ENCODE measurements around the gene MGAT4C.
"Not testable (repeated sequence)": the region's sequence is repeated elsewhere in the genome, so short reads cannot be mapped to it uniquely, and the experiment has no call there.

Gene MGAT4C

GRCh38 chr12:86122846-86123468 lies 133.2 kb downstream of the MGAT4C start:
- DNase-seq, result no peak

DNA sequence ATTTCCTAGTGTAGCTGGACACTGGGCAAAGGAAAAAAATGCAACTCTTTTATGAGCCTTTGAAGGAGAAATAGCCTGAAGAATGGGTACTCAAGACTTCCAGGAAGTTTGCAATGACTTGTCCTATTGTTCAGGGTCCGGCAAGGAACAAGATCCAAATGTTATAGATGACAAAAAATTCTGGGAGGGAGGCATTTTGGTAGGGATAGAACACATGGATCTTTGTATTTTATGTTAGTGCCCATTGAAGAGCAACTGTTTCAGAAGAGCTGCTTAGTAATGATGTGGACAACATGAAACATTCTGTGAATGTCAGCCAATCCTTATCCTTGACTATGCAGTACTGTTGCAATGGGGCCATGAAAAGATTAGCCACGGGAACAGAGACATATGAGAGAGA lies 138.0 kb downstream of the MGAT4C start:
- no peak for DNase-seq

DNA sequence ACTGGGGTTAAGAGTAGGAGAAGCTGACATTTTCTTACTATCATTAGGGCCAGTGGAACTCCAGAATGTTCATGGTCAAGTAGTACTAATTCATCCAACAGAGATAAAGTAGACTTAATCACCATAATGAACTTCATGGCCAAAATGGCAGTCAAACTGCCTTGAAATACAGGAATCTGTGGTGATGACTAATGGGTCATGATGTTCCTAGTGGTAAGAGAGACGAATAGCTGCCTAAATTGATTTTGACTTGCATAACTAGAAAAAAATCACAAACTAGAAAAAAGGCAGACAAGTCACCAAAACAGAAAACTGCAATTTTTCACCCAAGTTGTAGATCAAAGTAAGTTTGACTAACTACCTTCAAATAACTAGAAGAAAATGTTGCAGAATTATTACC lies 138.5 kb downstream of the MGAT4C start:
- no peak for DNase-seq

GRCh38 chr12:86104087-86104486 lies 152.1 kb downstream of the MGAT4C start:
- no peak for DNase-seq

DNA sequence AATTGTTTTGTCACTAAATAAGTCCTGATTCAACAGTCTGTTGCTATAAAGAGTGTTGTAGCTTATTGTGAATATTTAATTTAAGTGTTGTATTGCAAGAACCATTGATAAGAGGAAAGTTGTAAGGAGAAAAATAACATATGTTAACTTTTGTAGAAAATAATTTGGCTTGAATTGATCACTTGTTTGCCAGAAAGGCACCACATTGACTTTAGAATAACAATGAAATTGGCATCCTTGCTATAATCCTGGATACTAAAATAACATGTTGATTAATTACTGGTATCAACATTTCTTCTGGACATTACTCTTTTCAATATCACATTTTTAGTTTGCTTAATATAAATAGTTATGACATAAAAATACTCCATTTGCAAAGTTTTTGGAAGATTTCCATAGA lies 159.0 kb downstream of the MGAT4C start:
- DNase-seq, result no peak

DNA sequence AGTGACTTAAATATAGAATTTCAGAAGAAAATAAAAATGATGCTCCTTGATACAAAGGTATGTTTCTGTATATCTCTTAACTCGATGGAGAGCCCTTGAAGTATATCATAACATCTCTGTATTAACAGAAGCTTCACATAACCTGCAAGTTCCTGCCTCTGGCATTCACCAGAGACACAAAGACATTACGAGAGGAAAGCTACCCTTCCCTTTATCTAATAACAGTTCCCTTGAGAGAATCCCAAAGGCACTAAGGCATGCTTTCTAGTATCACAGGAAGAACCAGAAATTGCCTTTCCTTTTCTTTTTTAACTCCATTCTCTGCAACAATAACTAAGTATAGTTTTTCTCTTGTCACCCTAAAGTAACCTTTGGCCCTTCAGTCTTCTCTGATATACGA lies 164.5 kb downstream of the MGAT4C start:
- DNase-seq, result no peak

DNA sequence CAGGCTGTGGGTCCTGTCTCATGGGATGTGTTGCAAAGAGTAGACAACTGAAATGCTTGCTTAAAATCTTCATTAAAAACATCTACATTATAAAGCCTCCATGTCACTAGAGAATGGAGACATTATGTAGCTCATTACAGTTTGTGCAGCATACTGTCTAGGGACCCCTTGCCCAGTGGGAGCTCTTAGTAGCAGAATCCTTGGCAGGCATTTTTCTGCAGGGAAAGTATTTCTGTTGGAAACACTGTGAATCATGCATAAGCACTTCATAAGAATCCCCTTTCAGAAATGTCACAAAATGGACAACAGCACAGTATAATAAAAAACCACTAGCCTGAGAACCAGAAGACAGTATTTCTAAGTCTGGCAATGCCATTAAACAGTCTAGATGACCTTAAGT lies 174.3 kb downstream of the MGAT4C start:
- no peak for DNase-seq

DNA sequence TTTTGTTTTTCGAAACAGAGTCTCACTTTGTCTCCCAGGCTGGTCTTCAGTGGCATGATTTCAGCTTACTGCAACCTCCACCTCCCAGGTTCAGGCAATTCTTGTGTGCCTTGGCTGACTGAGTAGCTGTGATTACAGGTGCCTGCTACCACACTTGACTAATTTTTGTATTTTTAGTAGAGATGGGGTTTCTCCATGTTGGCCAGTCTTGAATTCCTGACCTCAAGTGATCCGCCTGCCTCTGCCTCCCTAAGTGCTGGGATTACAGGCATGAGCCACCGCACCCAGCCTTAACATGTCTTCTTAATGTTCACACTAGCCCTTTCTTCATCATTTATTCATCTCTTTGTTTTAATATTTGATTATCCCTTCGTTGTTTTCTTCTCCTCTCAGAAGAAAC lies 197.1 kb downstream of the MGAT4C start:
- DNase-seq, result not testable (repeated sequence)

DNA sequence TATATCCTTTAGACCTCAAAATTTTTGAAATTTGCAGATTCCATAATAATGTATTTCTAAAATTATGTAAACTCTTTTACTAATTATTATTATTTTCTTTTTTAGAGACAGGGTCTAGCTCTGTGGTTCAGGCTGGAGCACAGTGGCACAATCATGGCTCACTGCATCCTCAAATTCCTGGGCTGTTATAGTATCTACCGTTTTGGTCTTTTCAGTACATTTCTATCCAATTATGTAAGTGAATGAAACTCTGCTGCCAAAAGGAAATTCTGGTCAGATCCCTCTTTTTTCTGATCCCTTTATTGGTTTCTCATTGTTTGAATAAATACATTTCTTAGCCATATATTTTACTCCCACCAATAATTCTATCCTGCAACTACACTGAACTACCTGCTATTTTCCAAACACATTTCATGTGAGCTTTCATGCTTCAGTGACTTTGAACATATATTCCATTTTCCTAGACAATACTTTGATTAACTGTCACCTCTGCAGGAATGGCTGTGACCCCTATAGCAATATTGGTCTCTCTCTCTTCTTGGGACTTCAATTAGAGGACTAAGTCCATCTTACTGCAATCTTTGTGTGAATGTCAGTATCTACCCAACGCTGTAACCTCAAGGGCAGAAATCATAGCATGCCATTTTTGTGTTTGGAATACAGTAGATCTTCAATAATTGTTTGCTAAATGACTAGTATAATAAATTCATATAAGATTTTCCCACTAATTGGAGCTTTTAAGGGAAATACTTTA lies 198.9 kb downstream of the MGAT4C start:
- DNase-seq, result no peak

GRCh38 chr12:86052921-86053320 lies 203.3 kb downstream of the MGAT4C start:
- no peak for DNase-seq

DNA sequence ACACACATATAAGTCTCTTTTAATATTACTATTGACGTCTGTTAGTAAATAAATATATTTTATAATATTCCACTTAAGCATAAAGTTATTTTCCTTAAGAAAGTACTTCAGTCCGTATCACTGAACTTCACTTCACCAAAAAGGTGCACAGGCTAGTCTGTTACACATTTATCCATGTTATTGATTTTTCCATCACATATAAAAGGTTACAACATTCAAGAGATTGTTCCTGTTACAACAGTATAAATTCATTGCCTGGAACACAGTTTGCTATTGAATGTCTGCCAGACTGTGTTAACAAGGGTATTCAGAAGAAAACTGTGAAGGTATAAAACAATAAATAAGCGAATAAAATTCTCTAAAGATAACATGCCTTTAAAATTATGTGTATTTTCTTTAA lies 206.2 kb downstream of the MGAT4C start:
- DNase-seq, result no peak

DNA sequence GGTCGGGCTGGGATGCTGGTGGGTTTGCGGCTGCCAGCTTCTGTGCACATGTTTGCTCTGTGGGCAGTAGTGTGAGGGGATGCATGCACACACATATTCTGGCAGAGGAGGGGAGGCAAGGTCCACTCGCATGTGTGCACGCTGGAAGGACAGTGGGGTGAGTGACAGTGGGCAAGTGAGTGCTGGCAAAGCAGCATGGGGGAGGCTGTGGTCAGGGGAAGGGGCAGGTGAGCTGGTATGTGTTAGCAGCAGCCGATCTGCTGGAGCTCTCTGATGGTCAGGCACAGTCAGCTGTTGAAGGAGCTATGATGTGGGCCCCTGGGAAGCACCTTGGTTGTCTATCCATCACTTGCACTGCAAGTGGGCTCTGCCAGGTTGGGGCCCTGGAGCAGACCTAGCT lies 211.8 kb downstream of the MGAT4C start:
- DNase-seq, result no peak

- DNase-seq, result no peak
Observed at GRCh38 chr12:86042062-86042461, 214.1 kb downstream of the MGAT4C start.

- DNase-seq, result no peak
Observed at GRCh38 chr12:86018361-86018760, 237.8 kb downstream of the MGAT4C start.

- no peak for DNase-seq
Observed at GRCh38 chr12:86015026-86015425, 241.2 kb downstream of the MGAT4C start.

- DNase-seq, result no peak
Observed at GRCh38 chr12:86006727-86007126, 249.5 kb downstream of the MGAT4C start.

DNA sequence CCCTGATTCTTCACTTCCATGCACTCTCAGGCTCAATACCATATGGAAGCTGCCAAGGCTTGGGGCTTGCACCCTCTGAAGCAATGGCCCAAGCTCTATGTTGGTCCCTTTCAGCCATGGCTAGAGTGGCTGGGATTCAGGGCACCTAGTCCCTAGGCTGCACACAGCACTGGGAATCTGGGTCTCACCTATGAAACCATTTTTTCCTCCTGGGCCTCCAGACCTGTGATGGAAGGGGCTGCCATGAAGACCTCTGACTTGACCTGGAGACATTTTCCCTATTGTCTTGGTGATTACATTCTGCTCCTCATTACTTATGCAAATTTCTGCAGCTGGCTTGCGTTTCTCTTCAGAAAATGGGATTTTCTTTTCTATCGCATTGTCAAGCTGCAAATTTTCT lies 258.1 kb downstream of the MGAT4C start:
- no peak for DNase-seq

- DNase-seq, result no peak
Observed at GRCh38 chr12:85996280-85996679, 259.9 kb downstream of the MGAT4C start.

DNA sequence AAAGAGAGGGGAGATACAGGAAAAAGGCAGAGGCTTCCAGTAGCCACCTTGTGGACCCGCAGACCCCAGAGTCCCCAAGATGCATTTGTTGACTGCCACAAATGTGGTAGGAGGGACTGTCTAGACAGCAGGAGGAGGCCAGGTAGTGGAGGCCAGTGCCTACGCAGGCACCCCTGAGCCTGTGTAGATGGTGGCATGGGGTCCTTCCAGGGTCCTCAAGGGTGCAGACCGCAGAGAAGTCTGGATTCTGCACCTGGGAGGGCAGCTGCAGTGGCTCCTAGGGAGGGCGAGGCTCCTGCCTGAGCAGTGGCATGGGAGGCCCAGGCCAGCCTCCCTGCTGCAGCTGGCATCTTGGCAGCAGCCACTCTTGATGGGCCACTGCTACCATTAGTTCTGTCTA lies 262.4 kb downstream of the MGAT4C start:
- DNase-seq, result no peak

- no peak for DNase-seq
Observed at GRCh38 chr12:85985996-85986395, 270.2 kb downstream of the MGAT4C start.

GRCh38 chr12:85983601-85984000 lies 272.6 kb downstream of the MGAT4C start:
- DNase-seq, result no peak

- no peak for DNase-seq
Observed at GRCh38 chr12:85979641-85980040, 276.6 kb downstream of the MGAT4C start.

DNA sequence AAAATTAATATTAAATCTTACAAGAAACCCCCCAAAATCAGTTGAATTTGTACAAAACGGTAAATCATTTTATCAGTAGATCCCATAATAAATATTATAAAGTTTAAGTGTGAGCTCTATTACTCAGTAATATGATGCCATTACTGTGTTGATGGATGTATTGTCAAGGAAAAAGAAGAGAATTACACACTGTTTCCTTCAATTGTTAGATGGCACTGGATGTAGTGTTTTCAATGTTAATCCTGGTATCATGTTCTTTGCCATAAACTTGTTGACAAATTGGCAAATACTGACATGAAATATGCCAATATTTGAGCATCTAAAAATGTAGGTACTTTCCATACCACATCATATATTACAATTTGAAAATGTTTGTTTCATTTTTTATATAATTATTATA lies 280.5 kb downstream of the MGAT4C start:
- no peak for DNase-seq

DNA sequence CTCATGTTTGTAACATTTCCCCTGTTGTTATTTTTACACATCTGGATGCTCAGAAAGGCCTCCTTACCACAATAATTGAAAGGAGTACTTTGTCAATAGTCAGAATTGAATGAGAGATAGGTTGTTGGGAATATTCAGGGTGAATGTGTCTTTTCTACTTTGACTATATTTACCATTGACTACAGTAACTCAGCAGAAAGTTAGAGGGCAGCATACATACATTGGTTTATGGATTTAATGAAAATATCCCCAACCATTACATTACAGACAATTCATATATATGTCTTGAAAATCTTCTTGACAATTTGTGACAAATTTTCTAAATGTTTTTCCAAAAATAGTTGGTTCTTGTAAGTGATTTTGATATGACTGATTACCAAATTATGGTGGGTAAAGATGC lies 284.4 kb downstream of the MGAT4C start:
- no peak for DNase-seq

DNA sequence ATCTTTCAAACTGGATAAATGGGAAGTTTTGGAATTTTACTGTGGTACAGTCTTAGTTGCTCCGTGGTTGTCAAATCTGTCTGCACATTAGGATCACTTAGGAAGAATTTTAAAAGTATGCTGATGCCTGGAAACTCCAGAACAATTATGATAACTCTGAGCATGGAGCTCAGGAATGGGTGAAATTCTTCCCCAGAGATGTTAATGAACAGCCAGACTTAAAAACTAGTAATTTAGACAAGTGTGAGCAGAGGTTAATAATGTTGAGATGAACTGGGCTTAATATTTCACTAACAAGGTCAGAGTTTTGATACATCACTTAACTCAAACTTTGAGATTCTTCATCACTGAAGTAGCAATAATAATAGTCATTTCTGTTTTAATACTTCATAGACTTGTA lies 287.6 kb downstream of the MGAT4C start:
- DNase-seq, result no peak
